NCI-H1417 treated with DMSO at 0.1 percent for 48 hours (cell line): ENCODE results near the gene CACNB4.
"Not testable (repeated sequence)": the region's sequence is repeated elsewhere in the genome, so short reads cannot be mapped to it uniquely, and the experiment has no call there.

Source experiments
- DNase-seq: peaks from one replicate; lab custom pipeline; 2025; lab: John Stamatoyannopoulos, UW

The CACNB4 gene

DNA sequence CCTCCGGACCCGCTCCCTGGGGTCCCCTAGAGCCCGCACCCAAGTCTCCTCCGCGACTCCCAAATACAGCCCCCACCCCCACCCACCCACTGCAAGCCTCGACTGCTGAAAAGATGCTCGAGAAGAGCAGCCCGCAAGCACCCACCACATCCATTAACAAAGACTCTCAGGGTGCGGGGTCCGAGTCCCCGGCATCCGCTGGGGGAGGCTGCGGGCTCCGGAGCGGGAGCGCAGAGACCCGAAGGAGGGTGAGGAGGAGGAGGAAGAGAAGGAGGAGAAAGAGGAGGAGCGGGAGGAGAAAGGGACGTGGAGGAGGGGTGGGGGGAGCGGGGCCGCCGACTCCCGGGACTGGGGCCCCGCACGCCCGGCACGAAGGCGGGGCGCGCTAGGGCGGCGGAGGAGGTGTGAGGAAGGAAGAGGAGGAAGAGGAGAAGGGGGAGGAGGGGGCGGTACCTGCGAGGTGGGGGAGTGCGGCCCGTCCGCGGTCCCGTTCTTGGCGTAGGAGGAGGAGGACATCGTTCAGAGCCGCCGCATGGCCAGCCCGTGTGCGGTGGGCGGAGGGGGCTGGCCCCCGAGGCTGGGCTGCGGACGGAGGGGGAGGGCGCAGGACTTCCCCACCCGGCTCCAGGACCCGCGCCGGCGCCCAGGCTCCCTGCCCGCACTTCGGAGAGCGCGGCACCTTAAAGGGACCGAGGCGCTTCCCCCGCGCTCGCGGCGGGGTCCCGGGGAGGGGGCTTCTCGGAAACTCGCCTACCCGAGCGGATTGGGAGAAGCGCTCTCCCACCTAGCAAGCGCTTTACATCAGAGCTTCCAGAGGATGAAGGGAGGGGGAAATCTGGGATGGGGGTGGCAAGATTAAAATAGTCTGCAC is at the start of gene CACNB4:
TSS of gene CACNB4 (minus strand) at position 549 of the 871 bp plus-strand sequence.
- DNase-seq: no peak

DNA sequence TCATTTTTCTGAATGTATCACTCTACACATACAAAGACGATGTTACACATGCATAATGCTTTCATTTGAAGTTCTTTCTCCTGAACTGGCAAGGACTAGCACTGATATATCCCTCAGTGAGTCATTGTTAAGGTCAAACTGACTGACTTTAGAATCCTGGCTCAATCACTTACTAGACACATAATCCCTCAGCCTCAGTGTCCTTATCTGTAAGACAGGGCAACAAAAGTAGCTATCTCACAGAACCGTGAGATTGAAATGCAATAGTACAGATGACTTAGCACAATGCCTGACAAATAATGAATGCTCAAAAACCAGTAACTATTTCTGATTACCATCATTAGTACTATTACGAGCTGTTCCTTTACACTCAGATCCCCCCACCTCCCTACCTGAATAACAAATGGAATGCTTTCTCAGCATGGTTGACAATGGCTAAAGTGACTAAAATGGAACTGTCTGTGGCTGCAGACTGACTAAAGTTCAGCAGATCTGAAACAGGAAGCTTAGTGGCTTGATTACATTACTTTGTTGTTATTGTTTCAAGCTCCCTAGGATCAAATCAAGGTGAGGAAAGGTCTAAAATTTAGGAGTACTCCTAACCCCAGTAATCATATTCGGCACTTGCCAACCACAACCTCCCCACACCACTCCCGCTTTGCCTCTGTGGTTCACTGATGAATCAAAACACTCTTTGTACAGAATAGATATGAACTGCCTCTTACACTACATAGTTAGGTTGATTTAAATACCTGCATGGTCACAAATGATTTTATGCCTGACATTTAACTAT is 35.8 kb upstream of the CACNB4 start:
- no peak for DNase-seq

DNA sequence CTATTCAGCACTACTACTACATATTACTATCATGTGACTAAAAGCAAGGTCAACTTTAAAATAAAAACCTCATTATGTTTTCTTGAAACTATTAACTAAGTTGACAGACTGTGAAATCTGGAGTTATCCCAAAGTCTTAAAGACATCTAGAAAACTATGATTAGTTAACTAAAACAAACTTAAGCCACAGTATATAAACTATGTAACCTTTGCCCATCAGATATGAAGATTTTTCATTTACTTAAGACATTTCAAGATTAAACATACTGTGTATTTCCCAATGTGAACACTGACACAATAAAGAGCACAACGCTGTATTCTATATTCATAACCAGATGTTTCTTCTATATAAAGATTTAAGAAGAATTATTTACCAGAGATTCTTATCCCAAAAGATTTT is 33.5 kb upstream of the CACNB4 start:
- DNase-seq: no peak

DNA sequence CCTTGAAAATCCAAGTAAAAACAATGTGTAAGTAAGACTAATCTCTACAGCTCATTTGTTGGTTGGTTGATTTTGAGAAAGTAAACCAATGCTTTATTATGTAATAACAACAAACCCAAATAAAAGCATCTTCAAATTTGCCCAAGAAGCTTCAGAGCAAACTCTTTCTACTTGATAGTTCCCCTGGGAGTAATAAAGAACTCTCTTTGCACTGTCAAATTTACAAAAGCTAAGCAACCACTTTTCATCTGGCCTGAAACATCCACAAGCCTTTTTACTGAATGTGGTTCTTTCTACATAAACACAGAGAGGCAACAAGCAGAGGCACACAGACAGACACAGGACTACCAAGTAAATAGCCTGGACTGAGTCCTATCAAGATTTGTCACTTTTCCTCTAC is 28.8 kb upstream of the CACNB4 start:
- no peak for DNase-seq

DNA sequence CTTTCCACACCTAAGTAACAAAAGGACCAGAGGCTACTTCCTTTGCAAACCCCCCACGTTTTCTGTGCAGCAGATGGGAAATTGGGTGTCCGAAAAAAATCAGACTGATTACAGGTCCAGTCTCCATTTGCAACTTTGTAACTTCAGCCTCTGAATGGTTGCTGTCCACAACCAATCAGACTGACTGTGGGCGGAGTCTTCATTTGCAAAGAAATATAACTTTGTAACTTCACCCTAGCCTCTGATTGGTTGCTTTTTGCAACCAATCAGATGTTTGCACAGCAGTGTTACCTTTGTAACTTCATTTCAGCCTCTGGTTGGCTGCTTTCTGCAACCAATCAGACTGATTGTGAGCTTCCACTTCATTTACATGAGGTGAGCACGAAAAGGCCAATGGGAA is 27.8 kb upstream of the CACNB4 start:
- DNase-seq: no peak

DNA sequence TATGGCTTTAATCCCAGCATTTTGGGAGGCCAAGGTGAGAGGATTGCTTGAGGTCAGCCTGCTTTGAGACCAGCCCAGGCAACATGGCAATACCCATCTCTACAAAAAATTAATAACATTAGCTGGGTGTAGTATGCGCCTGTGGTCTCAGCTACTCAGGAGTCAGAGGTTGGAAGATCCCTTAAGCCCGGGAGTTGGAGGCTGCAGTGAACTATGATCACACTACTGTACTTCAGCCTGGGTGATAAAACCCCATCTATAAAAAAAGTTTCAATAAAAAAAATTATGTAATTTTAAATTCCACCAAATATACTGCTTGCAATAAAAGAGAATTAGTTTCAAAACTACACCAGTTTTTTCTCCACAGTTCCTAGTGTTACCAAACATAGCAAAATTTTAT is 23.3 kb upstream of the CACNB4 start:
- DNase-seq: no peak

DNA sequence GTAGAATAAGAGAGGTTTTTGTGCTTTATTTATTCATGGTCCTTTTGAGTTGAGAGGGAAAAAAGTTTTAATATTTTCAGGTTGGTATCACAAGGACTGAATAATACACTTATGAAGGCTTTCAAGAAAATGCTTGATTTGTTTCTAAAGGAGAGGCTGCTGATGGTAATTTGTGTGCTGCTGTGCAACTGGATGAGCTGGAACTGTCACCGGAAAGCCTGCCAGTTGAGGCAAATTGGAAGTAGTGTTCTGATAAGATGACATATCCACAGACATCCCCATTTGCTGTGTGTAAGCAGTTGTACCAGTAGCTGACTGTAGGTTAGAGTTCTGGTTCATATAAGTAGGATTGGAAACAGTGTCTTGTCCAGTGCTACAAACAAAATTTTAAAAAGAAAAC is 21.6 kb upstream of the CACNB4 start:
- no peak for DNase-seq

DNA sequence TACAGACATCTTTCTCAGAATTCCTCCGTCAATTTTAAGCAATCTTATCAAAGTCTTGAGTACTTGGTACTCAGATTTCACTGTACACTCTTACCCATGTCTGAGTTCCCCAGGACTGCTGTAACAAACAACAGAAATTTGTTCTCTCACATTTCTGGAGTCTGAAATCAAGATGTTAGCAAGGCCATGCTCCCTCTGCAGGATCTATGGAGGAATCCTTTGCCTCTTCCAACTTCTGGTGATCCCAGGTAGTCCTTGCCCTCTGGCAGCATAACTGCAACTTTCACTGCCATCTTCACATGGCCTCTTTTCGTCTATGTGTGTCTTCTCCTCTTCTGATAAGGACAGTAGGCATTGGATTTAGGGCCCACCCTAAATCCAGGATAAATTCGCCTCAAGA is 17.1 kb upstream of the CACNB4 start:
- no peak for DNase-seq

DNA sequence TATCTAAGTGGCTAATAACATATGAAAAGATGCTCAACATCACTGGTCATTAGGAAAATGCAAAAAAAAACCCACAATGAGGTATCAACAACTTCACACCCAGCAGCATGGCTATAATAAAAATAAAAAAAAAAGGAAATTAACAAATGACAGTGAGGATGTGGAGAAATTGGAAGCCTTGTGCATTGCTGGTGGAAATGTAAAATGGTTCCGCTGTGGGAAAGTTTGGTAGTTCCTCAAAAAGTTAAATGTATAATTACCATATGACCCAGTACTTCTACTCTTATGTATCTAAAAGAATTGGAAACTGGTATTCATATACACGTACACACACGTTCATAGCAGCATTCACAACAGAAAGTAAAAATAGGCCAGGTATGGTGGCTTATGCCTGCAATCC is 15.5 kb upstream of the CACNB4 start:
- no peak for DNase-seq

DNA sequence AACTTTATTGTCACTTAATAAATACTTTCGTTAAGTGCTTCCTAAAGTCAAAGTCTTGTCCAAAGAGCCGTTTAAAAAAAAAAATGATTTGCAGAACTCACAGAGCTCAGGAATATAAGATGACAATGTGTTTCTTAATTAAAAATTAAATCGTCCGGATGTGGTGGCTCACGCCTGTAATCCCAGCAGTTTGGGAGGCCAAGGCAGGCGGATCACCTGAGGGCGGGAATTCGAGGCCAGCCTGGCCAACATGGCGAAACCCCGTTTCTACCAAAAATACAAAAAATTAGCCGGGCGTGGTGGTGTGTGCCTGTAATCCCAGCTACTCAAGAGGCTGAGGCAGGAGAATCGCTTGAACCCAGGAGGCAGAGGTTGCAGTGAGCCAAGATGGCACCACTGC is 8.3 kb upstream of the CACNB4 start:
- DNase-seq: not testable (repeated sequence)

DNA sequence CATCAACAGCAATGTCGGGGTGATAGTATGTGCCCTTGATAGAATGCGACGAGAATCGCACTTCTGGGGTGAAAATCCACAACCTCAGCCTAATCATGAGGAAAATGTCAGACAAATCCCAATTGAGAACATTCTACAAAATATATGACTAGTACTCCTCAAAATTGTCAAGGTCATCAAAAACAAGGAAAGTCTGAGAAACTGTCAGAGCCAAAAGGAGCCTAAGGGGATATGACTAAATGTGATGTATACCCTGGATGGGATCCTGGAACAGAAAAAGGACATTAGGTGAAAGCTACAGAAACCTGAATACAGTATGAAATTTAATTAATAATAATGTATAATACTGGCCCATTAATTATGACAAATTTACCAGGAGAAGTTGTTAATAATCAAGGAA is 7.6 kb upstream of the CACNB4 start:
- no peak for DNase-seq

DNA sequence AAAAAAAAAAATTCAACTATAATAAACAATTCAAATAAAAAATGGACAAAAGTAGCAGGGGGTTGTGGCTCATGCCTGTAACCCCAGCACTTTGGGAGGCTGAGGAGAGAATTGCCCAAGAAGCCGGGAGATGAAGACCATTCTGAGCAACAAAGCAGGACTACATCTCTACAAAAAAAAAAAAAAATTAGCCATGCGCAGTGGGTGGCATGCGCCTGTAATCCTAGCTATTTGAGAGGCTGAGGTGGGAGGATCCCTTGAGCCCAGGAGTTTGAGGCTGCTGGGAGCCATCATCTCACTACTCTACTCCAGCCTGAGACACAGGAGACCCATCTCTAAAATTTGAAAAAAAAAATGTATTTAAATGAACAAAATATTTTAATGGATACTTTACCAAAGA is 4.4 kb upstream of the CACNB4 start:
- no peak for DNase-seq

DNA sequence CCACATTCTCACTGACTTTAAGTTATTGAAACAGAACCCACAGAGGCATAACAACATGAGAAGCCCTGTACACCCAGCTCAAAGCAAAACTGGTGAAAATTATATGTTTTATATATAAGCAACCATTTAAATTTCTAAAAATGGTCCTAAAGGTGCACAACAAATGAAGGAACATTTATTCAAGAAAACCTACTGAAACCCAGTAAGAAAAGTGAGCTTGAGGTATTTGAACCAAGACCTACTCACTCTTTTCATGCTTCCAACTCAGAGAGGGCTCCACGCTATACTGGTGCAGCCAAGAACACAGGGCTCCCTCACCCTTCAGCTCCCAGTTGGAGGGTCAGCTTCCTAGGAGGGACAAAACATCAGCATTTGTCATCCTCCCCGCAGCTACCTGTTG is 2.1 kb upstream of the CACNB4 start:
- no peak for DNase-seq

DNA sequence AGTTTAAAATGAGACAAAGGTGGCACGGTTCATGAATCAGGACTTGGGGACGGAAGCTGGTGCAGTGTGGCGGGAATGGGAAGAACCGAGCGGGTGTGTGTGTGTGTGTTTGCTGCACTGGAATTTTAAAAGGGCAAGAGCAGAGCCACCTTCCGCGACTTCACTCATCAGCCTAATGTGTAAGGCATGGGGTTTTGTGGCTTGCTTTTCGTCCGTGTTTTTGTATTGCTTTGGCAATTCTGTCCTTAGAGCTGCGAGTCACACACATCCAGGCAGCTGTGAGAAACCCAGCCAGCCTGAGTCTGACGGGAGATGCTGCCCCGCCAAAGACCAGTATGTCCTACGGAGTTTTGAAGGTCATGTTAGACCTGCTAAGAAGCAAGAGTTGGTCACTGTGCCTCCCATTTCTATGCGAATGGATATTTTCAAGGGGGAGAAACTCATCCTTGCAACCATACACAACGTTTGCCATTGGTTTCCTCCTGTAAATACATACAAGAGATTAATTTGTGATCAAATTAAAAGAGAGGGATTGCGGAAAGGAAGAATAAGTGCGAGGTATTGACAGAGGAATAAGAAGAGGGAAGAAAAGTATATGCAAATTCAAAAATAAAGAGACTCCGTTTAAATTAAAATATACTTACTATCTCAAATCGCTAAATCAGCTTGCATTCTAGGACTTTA is 665 bp upstream of the CACNB4 start:
- DNase-seq: no peak

DNA sequence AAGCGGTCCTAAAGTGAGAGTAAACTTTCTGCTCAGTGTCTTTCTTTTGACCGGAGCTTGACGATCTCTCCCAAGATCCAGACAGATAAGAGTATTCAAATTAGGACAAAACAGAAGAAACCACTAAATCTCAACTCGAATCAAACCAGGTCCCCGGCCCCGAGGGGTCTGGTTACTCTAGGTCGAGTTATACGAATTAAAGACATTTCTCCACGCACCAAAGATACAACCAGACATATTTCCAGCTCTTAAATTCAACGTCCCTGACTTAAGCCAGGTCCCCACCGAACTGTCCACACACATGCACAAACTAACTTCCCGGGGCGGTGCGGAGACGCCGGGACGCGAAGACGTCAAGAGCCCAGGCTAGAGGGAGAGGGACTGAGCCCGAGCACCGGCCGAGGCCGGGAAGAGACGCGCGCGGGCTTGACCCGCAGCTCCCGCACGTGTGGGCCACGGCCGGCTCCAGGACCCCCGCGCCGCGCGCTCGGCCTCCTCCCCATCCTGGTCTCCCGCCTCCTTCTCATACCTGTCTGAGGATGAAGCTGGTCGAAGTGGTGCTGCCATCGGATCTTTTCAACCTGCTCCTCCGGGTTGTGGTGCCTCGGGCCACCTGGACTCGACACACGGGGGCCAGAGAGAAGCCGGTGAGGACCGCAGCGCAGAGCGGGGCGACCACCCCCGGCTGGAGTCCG is 896 bp downstream of the CACNB4 start:
- no peak for DNase-seq

DNA sequence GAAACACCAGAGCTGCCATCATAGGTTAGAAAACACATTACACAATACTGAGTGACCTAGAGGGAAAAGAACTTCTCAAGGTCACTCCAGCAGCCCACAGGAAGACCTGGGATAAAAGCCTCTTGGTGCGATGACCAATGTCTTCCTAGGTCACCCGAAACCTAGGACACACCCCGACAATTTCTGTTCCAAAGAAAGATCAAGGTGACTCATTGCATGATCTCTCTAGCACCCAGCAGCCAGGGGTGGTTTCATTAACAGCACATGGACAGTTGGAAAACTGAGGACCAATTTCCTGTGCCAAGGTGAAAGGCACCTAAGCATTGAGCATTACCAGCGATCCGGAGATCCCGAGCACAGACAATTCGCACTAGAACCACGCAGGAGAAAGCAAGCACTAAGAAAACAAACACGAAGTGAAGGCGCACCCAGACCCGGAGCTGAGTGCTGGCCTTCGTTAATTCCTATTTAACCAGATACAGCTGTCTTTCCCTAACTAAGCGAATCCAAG is 1.5 kb downstream of the CACNB4 start:
- DNase-seq: no peak

DNA sequence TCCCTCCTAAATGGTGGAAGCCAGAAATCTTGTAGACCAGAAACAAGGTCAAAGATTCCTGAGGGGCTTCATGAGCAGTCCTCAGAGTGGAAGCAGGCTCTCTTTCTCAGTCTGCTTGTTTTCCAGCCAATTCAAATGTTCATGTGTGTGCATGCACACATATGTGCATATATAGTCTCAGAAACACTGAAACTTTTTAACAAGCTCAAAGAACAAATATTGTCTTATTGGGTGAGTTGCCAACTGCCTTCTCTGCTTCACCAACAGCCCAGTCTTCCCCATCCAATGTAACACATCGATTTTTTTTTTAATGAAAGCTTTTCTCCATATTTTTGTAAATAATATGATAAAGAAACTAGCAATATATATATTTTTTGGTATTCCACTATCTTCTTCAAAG is 3.7 kb downstream of the CACNB4 start:
- no peak for DNase-seq

DNA sequence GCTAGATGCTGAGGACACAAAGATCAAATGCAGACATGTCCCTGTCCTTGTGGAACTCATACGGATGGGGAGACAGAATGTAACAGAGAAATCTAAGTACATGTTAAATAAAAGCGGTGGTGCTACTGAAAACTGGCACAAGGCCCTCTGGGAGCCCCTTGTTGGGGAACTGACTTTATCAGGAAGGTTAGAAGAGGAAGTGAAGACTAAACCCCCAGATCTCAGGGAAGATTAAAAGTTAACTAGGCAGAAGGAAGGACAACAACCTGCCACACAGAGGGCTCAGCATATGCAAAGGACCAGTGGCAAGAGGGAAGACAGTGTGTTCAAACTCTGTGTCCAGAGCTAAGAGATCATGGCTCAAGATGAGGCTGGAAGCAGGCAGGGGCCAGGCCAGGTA is 4.8 kb downstream of the CACNB4 start:
- DNase-seq: no peak

DNA sequence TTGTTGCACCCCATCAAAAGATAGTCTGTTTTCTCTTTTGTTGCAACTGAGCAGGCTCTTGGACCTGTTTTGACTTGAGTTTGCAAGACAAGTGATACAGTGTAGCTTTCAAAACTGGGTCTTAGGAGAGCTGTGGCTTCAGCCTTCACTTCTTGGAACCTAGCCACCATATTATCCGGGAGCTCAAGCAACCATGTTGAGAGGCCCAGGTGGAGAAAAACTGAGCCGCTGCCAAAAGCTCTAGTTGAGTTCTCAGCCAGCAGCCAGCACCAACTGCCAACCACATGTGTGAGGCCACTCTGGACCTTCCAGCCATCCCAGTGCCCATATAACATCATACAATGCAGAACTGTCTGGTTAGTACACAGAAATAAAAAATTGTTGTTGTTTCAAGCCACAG is 5.4 kb downstream of the CACNB4 start:
- DNase-seq: no peak

DNA sequence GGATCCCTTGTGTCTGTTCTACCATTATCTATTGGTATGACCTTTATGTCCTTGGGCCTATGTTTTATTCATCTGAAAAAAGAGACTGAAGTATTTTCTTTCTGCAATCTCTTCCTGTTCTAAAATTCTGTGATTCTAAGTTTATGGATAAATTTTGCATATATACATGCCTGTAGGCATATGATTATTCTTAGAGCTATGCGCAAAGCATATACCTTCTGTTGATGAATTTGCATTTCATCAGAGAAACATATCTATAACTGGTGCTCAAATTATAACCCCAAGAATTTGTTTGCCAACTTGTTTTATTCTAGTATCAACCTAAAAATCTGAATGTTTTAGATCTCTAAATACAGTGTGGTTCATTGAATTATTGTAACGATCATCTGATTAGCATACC is 6.7 kb downstream of the CACNB4 start:
- no peak for DNase-seq

DNA sequence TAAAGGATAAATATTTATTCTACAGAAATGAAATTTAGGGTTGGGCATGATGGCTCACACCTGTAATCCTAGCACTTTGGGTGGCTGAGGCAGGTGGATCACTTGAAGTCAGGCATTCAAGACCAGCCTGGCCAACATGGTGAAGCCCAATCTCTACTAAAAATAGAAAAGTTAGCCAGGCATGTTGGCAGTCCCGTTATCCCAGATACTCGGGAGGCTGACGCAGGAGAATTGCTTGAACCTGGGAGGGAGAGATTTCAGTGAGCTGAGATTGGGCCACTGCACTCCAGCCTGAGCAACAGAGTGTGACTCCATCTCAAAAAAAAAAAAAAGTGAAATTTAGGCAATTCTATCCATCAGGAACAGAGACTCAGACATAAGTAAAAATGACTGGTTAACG is 8.1 kb downstream of the CACNB4 start:
- DNase-seq: not testable (repeated sequence)

DNA sequence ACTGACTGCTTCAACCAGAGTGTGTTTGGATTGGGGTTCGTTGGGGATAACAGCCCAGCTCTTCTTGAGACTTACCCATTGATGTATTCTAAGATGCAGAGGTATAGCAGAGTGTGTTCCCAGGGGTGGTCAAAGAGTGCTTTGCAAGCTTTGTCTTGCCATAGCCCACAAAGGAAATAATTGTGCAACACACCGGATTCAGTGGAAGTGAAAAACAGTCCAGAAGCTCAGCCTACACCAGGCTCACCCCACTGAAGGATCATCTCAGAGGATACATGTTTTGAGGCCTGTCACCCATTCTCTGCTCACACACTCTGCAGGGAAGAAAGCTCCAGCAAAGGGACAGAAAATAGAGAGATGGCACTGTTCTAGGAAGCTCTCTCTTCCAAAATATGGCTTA is 9.6 kb downstream of the CACNB4 start:
- DNase-seq: no peak
